Measurements from ENCODE around the gene CPA1. TPM values are rescaled to one million over a fixed set of nuclear protein-coding genes. Genes with fewer than 3 reads are reported as not detected.

CPA1 gene
- total RNA-seq, 2 experiments from 2014 or later = not detected

- ChIA-PET CTCF (no interaction called here), POLR2A (no interaction called here)
- peaks cover 2% of the 10 kb centered on the region for H3K4me1 ChIP-seq (ENCODE audit: insufficient read depth, low read length)
- Mint-ChIP-seq H3K4me3 (no peak overlapping the region), H3K27ac (no peak overlapping the region), H3K27me3 (no peaks in the 10 kb centered on the region), H3K36me3 (ENCODE audit: low read depth) (no peaks in the 10 kb centered on the region), H3K9me3 (peaks cover 5% of the 10 kb centered on the region), H3K4me1 (ENCODE audit: low read depth) (no peaks in the 10 kb centered on the region)
- no peak for ATAC-seq (ENCODE audit: poor library complexity)
- peaks cover 10 to 11% of the 10 kb centered on the region in 2 experiments for H3K9me3 ChIP-seq (ENCODE audit: control insufficient read depth in 1 of 2, insufficient read depth in 1 of 2, low read length in 2 of 2)
- no peaks in the 10 kb centered on the region for H3K36me3 ChIP-seq (ENCODE audit: insufficient read depth, low read length)
- DNase-seq = no peak
- no peaks in the 10 kb centered on the region for H3K27me3 ChIP-seq (ENCODE audit: control insufficient read depth in 1 of 2, insufficient read depth in 2 of 2, low read length in 2 of 2)
- H3K27ac ChIP-seq (ENCODE audit: low read depth in 1 of 2, low read length in 2 of 2) = no peak overlapping the region
- intact Hi-C loops (cut with DNase I, micrococcal nuclease) = no loop called here
- TF ChIP-seq, protein P1, sequence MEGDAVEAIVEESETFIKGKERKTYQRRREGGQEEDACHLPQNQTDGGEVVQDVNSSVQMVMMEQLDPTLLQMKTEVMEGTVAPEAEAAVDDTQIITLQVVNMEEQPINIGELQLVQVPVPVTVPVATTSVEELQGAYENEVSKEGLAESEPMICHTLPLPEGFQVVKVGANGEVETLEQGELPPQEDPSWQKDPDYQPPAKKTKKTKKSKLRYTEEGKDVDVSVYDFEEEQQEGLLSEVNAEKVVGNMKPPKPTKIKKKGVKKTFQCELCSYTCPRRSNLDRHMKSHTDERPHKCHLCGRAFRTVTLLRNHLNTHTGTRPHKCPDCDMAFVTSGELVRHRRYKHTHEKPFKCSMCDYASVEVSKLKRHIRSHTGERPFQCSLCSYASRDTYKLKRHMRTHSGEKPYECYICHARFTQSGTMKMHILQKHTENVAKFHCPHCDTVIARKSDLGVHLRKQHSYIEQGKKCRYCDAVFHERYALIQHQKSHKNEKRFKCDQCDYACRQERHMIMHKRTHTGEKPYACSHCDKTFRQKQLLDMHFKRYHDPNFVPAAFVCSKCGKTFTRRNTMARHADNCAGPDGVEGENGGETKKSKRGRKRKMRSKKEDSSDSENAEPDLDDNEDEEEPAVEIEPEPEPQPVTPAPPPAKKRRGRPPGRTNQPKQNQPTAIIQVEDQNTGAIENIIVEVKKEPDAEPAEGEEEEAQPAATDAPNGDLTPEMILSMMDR (IDR thresholded peaks at IDR 0.05) = no peak
- no peak overlapping the region for H3K4me3 ChIP-seq (ENCODE audit: low read length)
These were observed 24.0 kb upstream of the CPA1 start for GRCh38 chr7:130356121-130356875.

- no peak overlapping the region for H3K4me3 Mint-ChIP-seq
These were observed 23.2 kb upstream of the CPA1 start for GRCh38 chr7:130356876-130357611.

DNA sequence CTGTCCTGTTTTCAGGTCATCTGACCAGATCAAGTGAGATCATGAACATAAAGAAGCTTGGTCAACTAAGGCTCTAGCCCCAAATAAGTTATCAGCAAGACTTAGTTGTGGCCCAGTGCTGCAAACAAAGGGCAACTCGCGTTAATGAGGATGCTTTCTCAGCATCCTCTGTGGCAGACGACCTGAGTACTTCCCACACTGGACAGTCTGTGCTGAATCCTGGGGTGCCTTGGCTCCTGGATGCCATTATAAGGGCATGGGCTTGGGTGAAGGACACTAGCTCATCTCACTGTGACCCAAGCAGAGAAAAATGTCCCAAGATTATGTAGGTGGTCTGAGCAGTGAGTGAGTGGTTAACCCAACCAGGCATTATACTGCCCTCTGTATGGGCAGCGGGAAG lies 21.8 kb upstream of the CPA1 start:
- Histone ChIP-seq H3K9me3 (ENCODE audit: control insufficient read depth in 1 of 2, insufficient read depth in 1 of 2, low read length in 2 of 2) (peaks cover 10 to 11% of the 10 kb centered on the region in 2 experiments), H3K4me3 (ENCODE audit: low read length) (no peak overlapping the region), H3K4me1 (ENCODE audit: insufficient read depth, low read length) (no peaks in the 10 kb centered on the region), H3K27ac (ENCODE audit: low read depth in 1 of 2, low read length in 2 of 2) (no peak overlapping the region), H3K36me3 (ENCODE audit: insufficient read depth, low read length) (no peaks in the 10 kb centered on the region), H3K27me3 (ENCODE audit: control insufficient read depth in 1 of 2, insufficient read depth in 2 of 2, low read length in 2 of 2) (peaks cover 0 to 2% of the 10 kb centered on the region in 2 experiments)
- Mint-ChIP-seq H3K36me3 (ENCODE audit: low read depth) (no peaks in the 10 kb centered on the region), H3K4me3 (no peak overlapping the region), H3K9me3 (peaks cover 5% of the 10 kb centered on the region), H3K27me3 (no peaks in the 10 kb centered on the region), H3K4me1 (ENCODE audit: low read depth) (no peaks in the 10 kb centered on the region), H3K27ac (no peak overlapping the region)
- DNase-seq = no peak
- intact Hi-C loops (cut with DNase I, micrococcal nuclease) = no loop called here
- CTCF ChIA-PET = no interaction called here
- TF ChIP-seq, protein P1 (IDR thresholded peaks at IDR 0.05) = no peak
- POLR2A ChIA-PET = no interaction called here
- ATAC-seq (ENCODE audit: poor library complexity) = no peak

More at GRCh38 chr7:130356876-130357611, 23.2 kb upstream of the CPA1 start:
- ATAC-seq (ENCODE audit: poor library complexity) = no peak
- Mint-ChIP-seq H3K27me3 (no peaks in the 10 kb centered on the region), H3K27ac (no peak overlapping the region), H3K4me1 (ENCODE audit: low read depth) (no peaks in the 10 kb centered on the region), H3K9me3 (peaks cover 5% of the 10 kb centered on the region), H3K36me3 (ENCODE audit: low read depth) (no peaks in the 10 kb centered on the region)
- no peak overlapping the region for H3K4me3 ChIP-seq (ENCODE audit: low read length)
- TF ChIP-seq, protein P1 (IDR thresholded peaks at IDR 0.05) = no peak
- ChIA-PET POLR2A (no interaction called here), CTCF (no interaction called here)
- no peaks in the 10 kb centered on the region for H3K36me3 ChIP-seq (ENCODE audit: insufficient read depth, low read length)
- peaks cover 10 to 11% of the 10 kb centered on the region in 2 experiments for H3K9me3 ChIP-seq (ENCODE audit: control insufficient read depth in 1 of 2, insufficient read depth in 1 of 2, low read length in 2 of 2)
- H3K27me3 ChIP-seq (ENCODE audit: control insufficient read depth in 1 of 2, insufficient read depth in 2 of 2, low read length in 2 of 2) = peaks cover 0 to under 1% of the 10 kb centered on the region in 2 experiments
- DNase-seq = no peak
- H3K27ac ChIP-seq (ENCODE audit: low read depth in 1 of 2, low read length in 2 of 2) = no peak overlapping the region
- H3K4me1 ChIP-seq (ENCODE audit: insufficient read depth, low read length) = no peaks in the 10 kb centered on the region
- intact Hi-C loops (cut with DNase I, micrococcal nuclease) = no loop called here
